HL-60 (cell line): Measurements from ENCODE around the gene EAPP.

Source experiments
- CTCF ChIP-seq: IDR thresholded peaks from one replicate; pipeline ENCODE4 v1.5.1; 2011; ENCODE audit warnings: low read length, control low read depth, inconsistent platforms; ENCODE audit not compliant: insufficient read depth
- POLR2AphosphoS5 ChIP-seq: IDR thresholded peaks from 2 replicates; pipeline ENCODE4 v1.6.1; 2012; ENCODE audit warnings: low read depth
- REST ChIP-seq: IDR thresholded peaks from 2 replicates; pipeline ENCODE4 v1.6.1; 2012; ENCODE audit warnings: low read depth; ENCODE audit not compliant: insufficient replicate concordance

- TF ChIP-seq CTCF: no peak
- no peak for TF ChIP-seq REST
- TF ChIP-seq POLR2AphosphoS5: no peak
Observed at GRCh38 chr14:34472706-34473279, 66.7 kb downstream of the EAPP start.
